GM23248 (cell line): ENCODE results near the gene VPS33A. TPM values are rescaled to one million over a fixed set of nuclear protein-coding genes. Genes with fewer than 3 reads are reported as not detected.

ENCODE experiments used
- DNase-seq: peaks from one replicate; pipeline ENCODE4 v3.0.0-alpha.2; 2015
- H2AFZ ChIP-seq: fragments of 200-600 bp; sonication (generic); 2 replicates; pipeline ENCODE4 v1.6.1; 2016; ENCODE audit warnings: antibody characterized with exemption
- H3F3A ChIP-seq: fragments of 200-600 bp; sonication (generic); 2 replicates; pipeline ENCODE4 v1.6.1; 2016; ENCODE audit warnings: mild to moderate bottlenecking, antibody characterized with exemption, mixed run types; ENCODE audit not compliant: insufficient read depth
- H3K27ac ChIP-seq: fragments of 200-600 bp; sonication (generic); 2 replicates; pipeline ENCODE4 v1.5.1; 2016; ENCODE audit warnings: mild to moderate bottlenecking
- H3K27me3 ChIP-seq: fragments of 200-600 bp; sonication (generic); replicated peaks from 2 replicates; pipeline ENCODE4 v1.6.1; 2016; ENCODE audit warnings: mild to moderate bottlenecking; ENCODE audit not compliant: insufficient read depth
- H3K36me3 ChIP-seq: fragments of 200-600 bp; sonication (generic); 2 replicates; pipeline ENCODE4 v1.6.1; 2016; ENCODE audit warnings: low read depth, mild to moderate bottlenecking
- H3K4me1 ChIP-seq: fragments of 200-600 bp; sonication (generic); 2 replicates; pipeline ENCODE4 v1.6.1; 2016; ENCODE audit warnings: mild to moderate bottlenecking; ENCODE audit not compliant: insufficient read depth
- H3K4me2 ChIP-seq: fragments of 200-600 bp; sonication (generic); one replicate; pipeline ENCODE4 v1.6.1; 2016; ENCODE audit warnings: mild to moderate bottlenecking; ENCODE audit not compliant: unreplicated experiment
- H3K4me3 ChIP-seq: fragments of 200-600 bp; sonication (generic); 2 replicates; pipeline ENCODE4 v1.5.1; 2016; ENCODE audit warnings: mild to moderate bottlenecking
- H3K79me2 ChIP-seq: fragments of 200-600 bp; sonication (generic); 2 replicates; pipeline ENCODE4 v1.6.1; 2016; ENCODE audit warnings: mild to moderate bottlenecking; ENCODE audit not compliant: insufficient read depth
- H3K9ac ChIP-seq: fragments of 200-600 bp; sonication (generic); 2 replicates; pipeline ENCODE4 v1.6.1; 2016; ENCODE audit warnings: mild to moderate bottlenecking
- H3K9me2 ChIP-seq: fragments of 200-600 bp; sonication (generic); 2 replicates; pipeline ENCODE4 v1.6.1; 2016; ENCODE audit warnings: mixed run types, mild to moderate bottlenecking, moderate library complexity; ENCODE audit not compliant: insufficient read depth
- H3K9me3 ChIP-seq: fragments of 200-600 bp; sonication (generic); one replicate; pipeline ENCODE4 v1.6.1; 2017; ENCODE audit warnings: low read depth
- H4K20me1 ChIP-seq: fragments of 200-600 bp; sonication (generic); 2 replicates; pipeline ENCODE4 v1.6.0; 2016; ENCODE audit not compliant: insufficient read depth
- EZH2 ChIP-seq: fragments of 200-600 bp; sonication (generic); IDR thresholded peaks from 2 replicates; pipeline ENCODE4 v1.6.1; 2018; ENCODE audit warnings: antibody characterized with exemption, mild to moderate bottlenecking; ENCODE audit not compliant: insufficient read depth, poor library complexity, severe bottlenecking
- EZH2phosphoT487 ChIP-seq: fragments of 200-600 bp; sonication (generic); IDR thresholded peaks from 2 replicates; pipeline ENCODE4 v1.6.1; 2018; ENCODE audit warnings: antibody characterized with exemption, moderate library complexity, mild to moderate bottlenecking, low read depth; ENCODE audit not compliant: insufficient read depth
- WGBS, 2 experiments: methylation state at CpG; one replicate each; pipeline ENCODE4 v1.1.6; 2015 to 2017; ENCODE audit warnings: low lambda C conversion rate in 2 of 2, low coverage in 1 of 2; ENCODE audit errors: missing lambda C conversion rate in 2 of 2; 5-methylcytosine and 5-hydroxymethylcytosine counted together
- in situ Hi-C: fragments of 300-500 bp; cut with MboI; formaldehyde crosslinking; loops from 2 replicates; pipeline ENCODE4 v1.15.0; 2020
- polyA plus RNA-seq: library from polyadenylated mRNA; unstranded; fragments of >200 nt; fragmentation: Nextera tagmentation; extraction: Ambion mirVana; gene quantifications from 2 replicates; pipeline ENCODE4 v1.2.1, GENCODE V29; 2016
- total RNA-seq: library from RNA; depleted of rRNA; stranded (reverse); fragments of >200 nt; shearing (Covaris generic); gene quantifications from 2 replicates; pipeline ENCODE4 v1.2.3, GENCODE V29; 2014; rRNA removed

Gene VPS33A
- total RNA-seq (15.0 and 16.0 TPM in 2 replicates), polyA plus RNA-seq (15.3 and 16.2 TPM in 2 replicates)

DNA sequence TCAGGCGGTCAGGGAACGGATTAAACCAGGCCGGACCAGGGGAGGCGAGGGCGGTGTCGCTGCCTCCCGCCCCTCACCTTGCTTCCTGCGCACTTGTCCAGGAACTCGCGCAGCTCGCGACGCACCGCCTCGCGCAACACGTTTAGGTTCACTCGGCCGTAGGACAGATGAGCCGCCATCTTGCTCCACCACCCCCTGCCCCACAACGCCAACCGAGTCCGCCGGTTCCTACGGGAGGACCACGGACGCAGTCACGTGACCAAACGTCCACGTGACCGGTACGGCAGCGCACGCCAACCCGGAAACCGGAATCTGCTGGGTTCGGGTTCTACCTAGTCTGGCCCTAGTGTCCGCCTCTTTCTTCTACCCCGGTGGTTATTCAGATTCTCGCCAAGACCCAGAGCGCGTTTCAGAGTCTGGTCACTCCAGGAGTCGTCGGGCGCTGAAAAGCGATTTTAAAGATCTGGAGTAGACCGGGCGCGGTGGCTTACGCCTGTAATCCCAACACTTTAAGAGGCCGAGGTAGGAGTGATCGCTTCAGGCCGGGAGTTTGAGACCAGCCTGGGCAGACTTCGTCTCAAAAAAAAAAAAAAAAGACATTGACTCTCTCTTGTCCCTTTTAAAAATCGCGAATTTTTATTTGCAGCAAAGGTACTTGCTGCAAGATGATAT is at the start of gene VPS33A:
VPS33A (minus strand) TSS at position 265 of the 672 bp plus-strand sequence; CDS start at position 179, 86 bp downstream.
- Histone ChIP-seq H3F3A (peaks cover 5% of the 10 kb centered on the region; the same call in 1 of the 2 replicates), H3K27ac (peak within 1 kb of the TSS; percentile 81), H3K36me3 (peaks cover 10% of the 10 kb centered on the region), H3K9me2 (no peaks in the 10 kb centered on the region), H2AFZ (peak within 1 kb of the TSS; percentile 98), H3K79me2 (peaks cover 22% of the 10 kb centered on the region), H3K9ac (peak within 1 kb of the TSS; percentile 90), H3K4me1 (peaks cover 7% of the 10 kb centered on the region; the same call in 1 of the 2 replicates), H3K9me3 (no peaks in the 10 kb centered on the region), H3K27me3 (no peaks in the 10 kb centered on the region), H3K4me2 (peak within 1 kb of the TSS; percentile 90), H4K20me1 (no peaks in the 10 kb centered on the region), H3K4me3 (peak within 1 kb of the TSS; percentile 94)
- in situ Hi-C loops: no loop called here
- TF ChIP-seq EZH2: no peak
- TF ChIP-seq EZH2phosphoT487: no peak
- WGBS, 2 experiments: 1 to 2% methylated on average over 53 to 55 of the region's 56 CpGs
- peak; percentile 98 for DNase-seq

DNA sequence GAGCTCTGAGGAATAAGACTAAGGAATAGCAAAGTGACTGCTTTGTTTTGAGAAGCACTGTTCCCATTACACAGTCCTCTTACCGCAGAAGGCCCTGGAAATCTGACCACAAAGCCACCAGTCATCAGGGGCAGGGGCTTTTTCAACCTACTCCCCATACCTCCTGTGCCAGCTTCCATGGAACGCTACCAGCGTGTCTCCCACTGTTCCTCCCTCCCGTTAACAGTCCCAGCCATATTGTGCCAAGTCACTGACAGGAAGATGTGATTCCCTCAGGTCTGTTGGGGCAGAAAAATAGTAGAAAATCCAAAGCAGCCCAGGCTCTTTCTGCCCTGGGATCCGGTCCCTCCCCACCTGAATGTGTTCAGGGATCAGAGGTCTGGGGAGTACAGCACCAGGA is 46.6 kb upstream of the VPS33A start:
- in situ Hi-C loops: no loop called here
- Histone ChIP-seq H3K36me3 (peaks cover 34% of the 10 kb centered on the region), H3K4me3 (no peak overlapping the region), H3K27ac (no peak overlapping the region), H3K4me2 (no peak overlapping the region), H3F3A (peaks cover 32% of the 10 kb centered on the region), H3K9me3 (no peaks in the 10 kb centered on the region), H2AFZ (no peak overlapping the region), H4K20me1 (no peaks in the 10 kb centered on the region), H3K4me1 (peaks cover 18% of the 10 kb centered on the region), H3K9me2 (no peaks in the 10 kb centered on the region), H3K79me2 (0 out of 2 replicates have a peak, but pooled peaks cover 8% of the 10 kb centered on the region), H3K27me3 (no peaks in the 10 kb centered on the region), H3K9ac (no peak overlapping the region)
- TF ChIP-seq EZH2phosphoT487 (no peak), EZH2 (no peak)
- WGBS, 2 experiments: 87 to 90% methylated on average over 5 of the region's 5 CpGs
- DNase-seq: no peak

DNA sequence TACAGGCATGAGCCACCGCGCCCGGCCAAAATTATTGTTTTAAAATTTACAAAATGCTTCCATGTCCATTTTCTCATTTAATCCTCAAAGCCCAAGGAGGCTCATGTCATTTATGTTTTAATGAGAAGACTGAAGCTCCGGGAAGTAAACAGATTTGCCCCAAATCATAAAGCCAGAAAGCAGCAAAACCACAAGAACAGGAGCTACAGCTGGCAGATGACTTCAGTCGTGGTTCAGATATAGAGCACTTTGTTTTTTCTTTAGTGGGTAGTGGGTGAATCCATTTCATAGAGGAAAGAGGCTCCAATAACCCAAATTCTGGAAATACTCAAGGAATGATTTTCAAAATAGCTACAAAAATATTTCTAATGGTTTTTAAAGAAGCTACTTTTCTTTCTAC is 45.4 kb upstream of the VPS33A start:
- TF ChIP-seq EZH2phosphoT487 (no peak), EZH2 (no peak)
- Histone ChIP-seq H3K79me2 (0 out of 2 replicates have a peak, but pooled peaks cover 4% of the 10 kb centered on the region), H4K20me1 (no peaks in the 10 kb centered on the region), H3K27ac (no peak overlapping the region), H3K9me2 (no peaks in the 10 kb centered on the region), H3K9me3 (no peaks in the 10 kb centered on the region), H3K4me2 (no peak overlapping the region), H3F3A (peaks cover 31% of the 10 kb centered on the region), H2AFZ (no peak overlapping the region), H3K27me3 (no peaks in the 10 kb centered on the region), H3K4me3 (no peak overlapping the region), H3K36me3 (peaks cover 36% of the 10 kb centered on the region), H3K9ac (no peak overlapping the region), H3K4me1 (peaks cover 25% of the 10 kb centered on the region)
- in situ Hi-C loops: no loop called here
- no peak for DNase-seq
- 95 to 98% methylated on average over 5 of the region's 5 CpGs for WGBS, 2 experiments

DNA sequence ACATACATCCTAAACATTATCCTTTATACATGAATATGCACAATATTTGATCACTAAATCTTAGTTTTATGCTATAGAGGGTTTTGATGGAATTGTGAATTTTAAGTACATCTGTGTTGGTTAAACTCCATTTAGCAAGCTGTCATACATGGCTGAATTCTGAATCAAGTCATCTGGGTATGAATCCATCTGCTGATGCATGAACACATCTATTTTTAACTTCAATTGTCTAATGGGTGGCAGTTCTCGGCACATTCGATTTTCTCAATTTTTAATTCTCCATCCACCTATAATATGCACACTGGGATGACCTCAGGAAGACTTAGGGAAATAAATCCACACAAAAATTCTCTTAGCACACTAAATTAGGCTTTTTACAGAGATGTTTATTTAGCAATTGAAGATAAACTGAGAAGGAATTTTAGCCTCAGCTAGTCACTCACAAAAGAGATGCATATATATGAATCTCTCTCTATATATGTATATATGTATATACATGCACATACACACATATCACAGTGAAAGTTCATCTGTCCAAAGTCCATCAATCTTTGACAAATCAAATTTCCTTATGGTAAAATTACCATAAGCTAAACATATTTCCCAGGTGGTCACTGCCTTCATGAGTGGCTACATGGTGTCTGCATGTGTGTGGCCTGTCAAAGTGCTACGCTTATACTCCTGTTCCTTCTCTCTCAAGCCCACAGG is 44.5 kb upstream of the VPS33A start:
- 87 to 89% methylated on average over 3 of the region's 3 CpGs for WGBS, 2 experiments
- Histone ChIP-seq H3K27ac (no peak overlapping the region), H3K79me2 (no peaks in the 10 kb centered on the region), H3K36me3 (peaks cover 35% of the 10 kb centered on the region), H3K9ac (no peak overlapping the region), H3K4me2 (no peak overlapping the region), H4K20me1 (no peaks in the 10 kb centered on the region), H2AFZ (no peak overlapping the region), H3K4me3 (no peak overlapping the region), H3F3A (peaks cover 31% of the 10 kb centered on the region), H3K9me2 (no peaks in the 10 kb centered on the region), H3K4me1 (peaks cover 25% of the 10 kb centered on the region), H3K27me3 (no peaks in the 10 kb centered on the region), H3K9me3 (no peaks in the 10 kb centered on the region)
- TF ChIP-seq EZH2phosphoT487 (no peak), EZH2 (no peak)
- in situ Hi-C loops: no loop called here
- no peak for DNase-seq
